ENCODE measurements around the gene HPCAL1. TPM values are rescaled to one million over a fixed set of nuclear protein-coding genes. Genes with fewer than 3 reads are reported as not detected.
"Not testable (repeated sequence)": the region's sequence is repeated elsewhere in the genome, so short reads cannot be mapped to it uniquely, and the experiment has no call there.

HPCAL1 gene
- polyA plus RNA-seq, 1 donor from 2014 or later, result 63.4 TPM

GRCh38 chr2:10293603-10294002, 9.1 kb upstream of the HPCAL1 start:
- H3K9me3 ChIP-seq (ENCODE audit: low read length), result peaks cover 5% of the 10 kb centered on the region
- H4K20me1 ChIP-seq (ENCODE audit: insufficient read depth), result no peaks in the 10 kb centered on the region
- TF ChIP-seq TAF1 (IDR thresholded peaks at IDR 0.05; ENCODE audit: low read depth) (no peak), EZH2 (IDR thresholded peaks at IDR 0.05; ENCODE audit: borderline replicate concordance, insufficient read depth, low read length, poor library complexity, severe bottlenecking) (no peak), CTCF (IDR thresholded peaks at IDR 0.05; ENCODE audit: poor library complexity, severe bottlenecking) (no peak), EP300 (conservative IDR thresholded peaks at IDR 0.05; ENCODE audit: poor library complexity, severe bottlenecking) (no peak), SMC3 (conservative IDR thresholded peaks at IDR 0.05; ENCODE audit: poor library complexity) (no peak), POLR2AphosphoS5 (IDR thresholded peaks at IDR 0.05) (no peak), MXI1 (conservative IDR thresholded peaks at IDR 0.05; ENCODE audit: poor library complexity, severe bottlenecking) (no peak), RAD21 (conservative IDR thresholded peaks at IDR 0.05) (no peak)
- no peaks in the 10 kb centered on the region for H3K36me3 ChIP-seq (ENCODE audit: insufficient read depth, low read length)
- no peak overlapping the region for H2AFZ ChIP-seq (ENCODE audit: low read depth, low read length)
- no peak overlapping the region for H3K9ac ChIP-seq (ENCODE audit: low read length)
- H3K79me2 ChIP-seq (replicated peaks; ENCODE audit: insufficient read depth, low read length), result no peaks in the 10 kb centered on the region
- no peaks in the 10 kb centered on the region for H3F3A ChIP-seq (ENCODE audit: insufficient read depth, low read length, poor library complexity, severe bottlenecking)
- no peaks in the 10 kb centered on the region for H3K27me3 ChIP-seq (ENCODE audit: insufficient read depth, low read depth, low read length)
- no peak overlapping the region for H3K4me3 ChIP-seq (ENCODE audit: low read length)
- H3K4me2 ChIP-seq (ENCODE audit: low read length), result no peak overlapping the region
- H3K27ac ChIP-seq (ENCODE audit: low read length), result no peak overlapping the region
- no peaks in the 10 kb centered on the region for H3K9me2 ChIP-seq (ENCODE audit: insufficient read depth, low read length)

GRCh38 chr2:10294077-10294476, 8.6 kb upstream of the HPCAL1 start:
- Histone ChIP-seq H4K20me1 (ENCODE audit: insufficient read depth) (no peaks in the 10 kb centered on the region), H3K36me3 (ENCODE audit: insufficient read depth, low read length) (no peaks in the 10 kb centered on the region), H3K9me2 (ENCODE audit: insufficient read depth, low read length) (no peaks in the 10 kb centered on the region), H3K4me3 (ENCODE audit: low read length) (no peak overlapping the region), H3K9me3 (ENCODE audit: low read length) (peaks cover 5% of the 10 kb centered on the region), H3F3A (ENCODE audit: insufficient read depth, low read length, poor library complexity, severe bottlenecking) (no peaks in the 10 kb centered on the region), H3K9ac (ENCODE audit: low read length) (no peak overlapping the region), H3K27me3 (ENCODE audit: insufficient read depth, low read depth, low read length) (no peaks in the 10 kb centered on the region), H3K27ac (ENCODE audit: low read length) (no peak overlapping the region), H3K4me2 (ENCODE audit: low read length) (no peak overlapping the region), H2AFZ (ENCODE audit: low read depth, low read length) (no peak overlapping the region), H3K79me2 (replicated peaks; ENCODE audit: insufficient read depth, low read length) (no peaks in the 10 kb centered on the region)
- TF ChIP-seq EZH2 (IDR thresholded peaks at IDR 0.05; ENCODE audit: borderline replicate concordance, insufficient read depth, low read length, poor library complexity, severe bottlenecking), result no peak
- no peak for TF ChIP-seq TAF1 (IDR thresholded peaks at IDR 0.05; ENCODE audit: low read depth)
- no peak for TF ChIP-seq POLR2AphosphoS5 (IDR thresholded peaks at IDR 0.05)
- TF ChIP-seq RAD21 (conservative IDR thresholded peaks at IDR 0.05), result no peak
- TF ChIP-seq CTCF (IDR thresholded peaks at IDR 0.05; ENCODE audit: poor library complexity, severe bottlenecking), result no peak
- TF ChIP-seq MXI1 (conservative IDR thresholded peaks at IDR 0.05; ENCODE audit: poor library complexity, severe bottlenecking), result no peak
- no peak for TF ChIP-seq EP300 (conservative IDR thresholded peaks at IDR 0.05; ENCODE audit: poor library complexity, severe bottlenecking)
- TF ChIP-seq SMC3 (conservative IDR thresholded peaks at IDR 0.05; ENCODE audit: poor library complexity), result no peak
- no peak for TF ChIP-seq REST (IDR thresholded peaks at IDR 0.05; ENCODE audit: borderline replicate concordance)

GRCh38 chr2:10295649-10296048, 7.1 kb upstream of the HPCAL1 start:
- not testable (repeated sequence) for H2AFZ ChIP-seq (ENCODE audit: low read depth, low read length)

More at GRCh38 chr2:10295649-10296048, 7.1 kb upstream of the HPCAL1 start:
- not testable (repeated sequence) for H3K36me3 ChIP-seq (ENCODE audit: insufficient read depth, low read length); H3K79me2 ChIP-seq (replicated peaks; ENCODE audit: insufficient read depth, low read length); H3K9me3 ChIP-seq (ENCODE audit: low read length); H3K4me3 ChIP-seq (ENCODE audit: low read length); H4K20me1 ChIP-seq (ENCODE audit: insufficient read depth); H3F3A ChIP-seq (ENCODE audit: insufficient read depth, low read length, poor library complexity, severe bottlenecking); H3K9ac ChIP-seq (ENCODE audit: low read length); H3K9me2 ChIP-seq (ENCODE audit: insufficient read depth, low read length); H3K27ac ChIP-seq (ENCODE audit: low read length); H3K27me3 ChIP-seq (ENCODE audit: insufficient read depth, low read depth, low read length); H3K4me2 ChIP-seq (ENCODE audit: low read length)
